GM12874 (cell line): ENCODE data around the gene TDRD10.

Experiments used
- CTCF ChIP-seq: IDR thresholded peaks from 2 replicates; pipeline ENCODE4 v1.5.1; 2011; ENCODE audit warnings: low read depth, mild to moderate bottlenecking, control low read depth, low read length, moderate library complexity; ENCODE audit not compliant: insufficient read depth

TDRD10 gene

GRCh38 chr1:154463512-154463990, 38.5 kb upstream of the TDRD10 start:
- no peak for TF ChIP-seq CTCF

GRCh38 chr1:154465621-154466195, 36.3 kb upstream of the TDRD10 start:
- no peak for TF ChIP-seq CTCF

GRCh38 chr1:154466206-154466605, 35.8 kb upstream of the TDRD10 start:
- TF ChIP-seq CTCF, result no peak

- TF ChIP-seq CTCF, result peak; percentile 29; the same call in 1 of the 2 replicates
These were observed 35.0 kb upstream of the TDRD10 start for GRCh38 chr1:154466921-154467417.

GRCh38 chr1:154467434-154468102, 34.5 kb upstream of the TDRD10 start:
- TF ChIP-seq CTCF, result no peak

- TF ChIP-seq CTCF, result no peak
These were observed 33.3 kb upstream of the TDRD10 start for GRCh38 chr1:154468535-154469250.

GRCh38 chr1:154469844-154470560, 32.0 kb upstream of the TDRD10 start:
- TF ChIP-seq CTCF, result no peak
